Measurements from ENCODE around the gene DTWD2.
"Not testable (repeated sequence)": the region's sequence is repeated elsewhere in the genome, so short reads cannot be mapped to it uniquely, and the experiment has no call there.

Gene DTWD2

DNA sequence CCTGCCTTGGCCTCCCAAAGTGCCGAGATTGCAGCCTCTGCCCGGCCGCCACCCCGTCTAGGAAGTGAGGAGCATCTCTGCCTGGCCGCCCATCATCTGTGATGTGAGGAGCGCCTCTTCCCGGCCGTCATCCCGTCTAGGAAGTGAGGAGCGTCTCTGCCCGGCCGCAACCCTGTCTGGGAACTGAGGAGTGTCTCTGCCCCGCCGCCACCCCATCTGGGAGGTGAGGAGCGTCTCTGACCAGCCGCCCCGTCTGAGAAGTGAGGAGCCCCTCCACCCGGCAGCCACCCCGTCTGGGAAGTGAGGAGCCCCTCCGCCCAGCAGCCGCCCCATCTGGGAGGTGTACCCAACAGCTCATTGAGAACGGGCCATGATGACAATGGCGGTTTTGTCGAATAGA lies 10.5 kb upstream of the DTWD2 start:
- not testable (repeated sequence) for DNase-seq (ENCODE audit: low read depth in 2 of 3, low spot score in 1 of 3)

DNA sequence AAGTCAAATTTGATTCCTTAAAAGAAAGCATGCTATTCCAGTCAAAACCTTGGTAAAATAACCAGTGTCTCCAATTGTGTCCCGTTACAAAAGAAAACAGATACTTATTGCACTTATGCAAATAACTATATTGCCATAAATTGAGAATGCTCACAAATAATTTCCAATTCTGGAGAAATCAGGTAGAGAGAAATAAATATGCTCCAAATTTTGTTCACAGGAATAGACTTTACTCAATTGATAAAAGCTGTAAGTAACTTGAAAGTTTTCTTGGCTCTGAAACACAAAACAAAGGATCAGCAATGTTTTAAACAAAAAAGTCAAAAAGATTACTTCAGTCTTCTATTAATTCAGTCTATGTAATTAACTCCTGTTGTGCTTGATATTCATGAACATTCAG lies 7.8 kb upstream of the DTWD2 start:
- no peak for DNase-seq (ENCODE audit: low read depth in 2 of 3, low spot score in 1 of 3)

DNA sequence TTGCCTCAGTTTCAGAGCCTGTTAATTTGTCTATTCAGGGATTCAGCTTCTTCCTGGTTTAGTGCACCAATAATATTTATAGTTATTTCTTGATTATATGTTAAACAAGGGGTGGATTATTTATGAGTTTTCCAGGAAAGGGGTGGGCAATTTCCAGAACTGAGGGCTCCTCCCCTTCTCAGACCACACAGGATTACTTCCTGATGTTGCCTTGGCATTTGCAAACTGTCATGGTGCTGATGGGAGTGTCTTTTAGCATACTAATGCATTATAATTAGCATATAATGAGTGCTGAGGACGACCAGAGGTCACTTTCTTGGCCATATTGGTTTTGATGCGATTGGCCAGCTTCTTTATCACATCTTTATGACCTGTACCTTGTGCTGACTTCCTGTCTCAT lies 6.2 kb upstream of the DTWD2 start:
- DNase-seq (ENCODE audit: low read depth in 2 of 3, low spot score in 1 of 3), result no peak

DNA sequence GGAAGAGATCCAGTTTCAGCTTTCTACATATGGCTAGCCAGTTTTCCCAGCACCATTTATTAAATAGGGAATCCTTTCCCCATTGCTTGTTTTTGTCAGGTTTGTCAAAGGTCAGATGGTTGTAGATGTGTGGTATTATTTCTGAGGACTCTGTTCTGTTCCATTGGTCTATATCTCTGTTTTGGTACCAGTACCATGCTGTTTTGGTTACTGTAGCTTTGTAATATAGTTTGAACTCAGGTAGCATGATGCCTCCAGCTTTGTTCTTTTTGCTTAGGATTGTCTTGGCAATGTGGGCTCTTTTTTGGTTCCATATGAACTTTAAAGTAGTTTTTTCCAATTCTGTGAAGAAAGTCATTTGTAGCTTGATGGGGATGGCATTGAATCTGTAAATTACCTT lies 4.8 kb upstream of the DTWD2 start:
- not testable (repeated sequence) for DNase-seq (ENCODE audit: low read depth in 2 of 3, low spot score in 1 of 3)

DNA sequence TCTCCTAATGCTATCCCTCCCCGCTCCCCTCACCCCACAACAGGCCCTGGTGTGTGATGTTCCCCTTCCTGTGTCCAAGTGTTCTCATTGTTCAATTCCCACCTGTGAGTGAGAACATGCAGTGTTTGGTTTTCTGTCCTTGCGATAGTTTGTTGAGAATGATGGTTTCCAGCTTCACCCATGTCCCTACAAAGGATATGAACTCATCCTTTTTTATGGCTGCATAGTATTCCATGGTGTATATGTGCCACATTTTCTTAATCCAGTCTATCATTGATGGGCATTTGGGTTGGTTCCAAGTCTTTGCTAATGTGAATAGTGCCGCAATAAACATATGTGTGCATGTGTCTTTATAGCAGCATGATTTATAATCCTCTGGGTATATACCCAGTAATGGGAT lies 3.7 kb upstream of the DTWD2 start:
- DNase-seq (ENCODE audit: low read depth in 2 of 3, low spot score in 1 of 3), result not testable (repeated sequence)

DNA sequence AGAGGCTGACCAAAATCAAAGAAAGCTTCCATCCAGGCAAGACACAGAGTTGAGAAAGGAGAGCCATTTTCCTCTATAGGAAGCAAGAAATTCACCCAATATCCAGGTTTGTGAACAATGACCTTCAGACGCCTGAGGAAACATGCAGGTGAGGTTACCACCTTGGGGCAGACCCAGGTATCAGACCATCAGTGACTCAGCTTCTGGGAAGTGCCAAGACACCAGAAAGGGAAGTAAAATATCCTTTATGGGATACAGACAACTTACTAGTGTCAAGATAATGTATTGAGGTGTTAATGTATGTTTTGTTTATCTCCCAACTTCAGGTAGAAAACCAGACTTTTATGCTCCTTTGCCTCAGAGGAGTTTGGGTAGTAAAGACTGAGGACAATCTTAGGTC lies 2.2 kb upstream of the DTWD2 start:
- no peak for DNase-seq (ENCODE audit: low read depth in 2 of 3, low spot score in 1 of 3)

DNA sequence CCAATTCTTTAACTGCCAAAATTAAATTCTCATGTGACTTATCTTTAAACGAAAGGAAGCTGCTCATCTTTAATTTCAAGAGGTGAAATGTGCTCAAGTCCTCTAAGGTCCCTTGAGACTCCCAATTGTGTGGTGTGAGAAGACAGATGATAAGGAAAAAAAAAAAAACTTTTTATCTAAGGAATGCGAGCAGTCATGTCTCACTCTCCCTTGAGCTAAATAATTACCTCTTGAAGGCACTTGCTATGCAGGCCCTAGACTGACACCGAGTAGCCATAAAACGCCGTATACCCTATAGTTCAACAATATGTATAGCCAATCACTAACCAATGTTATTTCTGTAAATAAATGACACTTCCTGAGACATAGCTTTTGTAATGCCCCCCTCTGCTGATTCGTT lies 1.5 kb upstream of the DTWD2 start:
- DNase-seq (ENCODE audit: low read depth in 2 of 3, low spot score in 1 of 3), result no peak

DNA sequence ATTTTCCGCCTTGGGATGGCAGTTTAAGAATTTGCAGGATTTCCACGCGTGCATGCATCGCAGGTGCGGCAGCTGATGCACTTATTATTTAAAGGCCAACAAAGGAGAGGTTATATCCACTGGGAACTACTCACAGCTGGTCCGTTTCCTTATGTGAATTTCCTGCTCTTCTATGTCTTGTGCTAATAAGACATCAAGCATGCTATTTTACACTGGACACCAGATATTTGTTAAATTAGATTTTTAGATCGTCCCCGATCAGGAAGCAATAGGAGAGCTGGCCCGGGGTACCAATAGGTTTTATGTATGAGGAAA lies 476 bp upstream of the DTWD2 start:
- DNase-seq (ENCODE audit: low read depth in 2 of 3, low spot score in 1 of 3), result no peak

DNA sequence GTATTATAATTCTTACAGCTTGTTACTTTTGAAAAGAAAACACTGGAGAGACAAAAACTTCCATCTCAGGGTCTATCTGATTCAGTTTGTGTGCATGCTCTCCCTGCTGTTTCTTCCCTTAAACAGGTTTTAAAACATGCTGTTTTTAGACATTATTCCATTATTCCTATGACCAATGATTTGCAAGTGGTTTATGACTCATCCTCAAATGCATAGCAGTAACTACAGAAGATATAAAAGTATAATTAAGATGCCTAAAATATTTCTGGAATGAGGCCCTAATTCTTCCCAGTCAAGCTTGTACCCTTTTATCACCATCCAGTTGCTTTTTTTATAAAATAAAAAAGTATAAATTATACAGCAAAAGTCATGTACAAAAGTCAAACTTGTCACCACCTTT lies 3.7 kb downstream of the DTWD2 start:
- no peak for DNase-seq (ENCODE audit: low read depth in 2 of 3, low spot score in 1 of 3)

DNA sequence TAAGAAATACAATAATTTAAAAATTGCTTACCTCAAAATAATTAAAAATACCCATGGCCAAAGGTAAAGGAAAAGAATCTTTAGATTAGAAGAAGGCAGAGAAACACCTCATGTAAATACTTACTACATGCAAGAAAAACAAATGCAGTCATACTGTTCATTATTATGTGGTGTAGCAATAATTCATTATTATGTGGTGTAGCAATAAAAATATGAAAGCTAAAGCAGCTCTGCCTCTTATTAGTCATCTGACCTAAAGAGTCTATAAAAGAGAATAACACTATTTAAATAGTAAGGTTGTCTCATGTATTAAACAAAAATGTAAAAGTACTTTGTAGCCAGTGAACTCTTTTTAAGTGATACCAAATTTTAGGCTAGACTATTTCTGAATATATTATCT lies 6.6 kb downstream of the DTWD2 start:
- no peak for DNase-seq (ENCODE audit: low read depth in 2 of 3, low spot score in 1 of 3)

DNA sequence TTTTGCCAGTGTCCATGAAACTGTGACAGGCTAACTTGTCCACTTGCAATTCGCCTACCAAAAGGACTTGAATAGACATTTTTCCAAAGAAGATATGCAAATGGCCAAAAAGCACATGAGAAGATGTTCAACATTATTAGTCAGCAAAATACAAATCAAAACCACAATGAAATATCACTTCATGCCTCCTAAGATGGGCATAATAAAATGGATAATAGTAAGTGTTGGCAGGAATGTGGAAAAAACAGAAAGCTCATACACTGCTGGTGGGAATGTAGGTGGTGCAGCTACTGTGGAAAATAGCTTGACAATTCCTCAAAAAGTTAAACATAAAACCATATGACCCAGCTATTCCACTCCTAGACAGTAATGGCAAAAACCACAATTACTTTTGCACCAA lies 7.9 kb downstream of the DTWD2 start:
- DNase-seq (ENCODE audit: low read depth in 2 of 3, low spot score in 1 of 3), result no peak

DNA sequence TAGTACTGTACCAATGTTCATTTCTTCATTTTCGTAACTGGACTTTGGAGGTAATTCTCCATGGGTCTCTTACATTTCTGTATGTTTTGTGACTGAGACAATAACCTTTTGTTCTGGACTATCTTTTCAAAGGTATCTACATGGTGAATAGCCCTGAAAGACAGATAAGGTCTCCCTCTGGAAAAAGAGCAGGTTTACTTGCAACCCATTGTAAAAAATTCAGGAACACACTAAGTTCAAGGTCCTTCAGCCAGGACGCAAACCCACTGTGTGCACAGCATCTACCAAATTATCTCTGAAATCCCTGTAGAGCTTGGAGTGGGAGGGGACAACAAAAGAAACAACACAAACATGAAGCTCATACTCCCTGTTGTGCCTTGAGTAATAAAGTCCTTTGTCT lies 8.3 kb downstream of the DTWD2 start:
- DNase-seq (ENCODE audit: low read depth in 2 of 3, low spot score in 1 of 3), result no peak

DNA sequence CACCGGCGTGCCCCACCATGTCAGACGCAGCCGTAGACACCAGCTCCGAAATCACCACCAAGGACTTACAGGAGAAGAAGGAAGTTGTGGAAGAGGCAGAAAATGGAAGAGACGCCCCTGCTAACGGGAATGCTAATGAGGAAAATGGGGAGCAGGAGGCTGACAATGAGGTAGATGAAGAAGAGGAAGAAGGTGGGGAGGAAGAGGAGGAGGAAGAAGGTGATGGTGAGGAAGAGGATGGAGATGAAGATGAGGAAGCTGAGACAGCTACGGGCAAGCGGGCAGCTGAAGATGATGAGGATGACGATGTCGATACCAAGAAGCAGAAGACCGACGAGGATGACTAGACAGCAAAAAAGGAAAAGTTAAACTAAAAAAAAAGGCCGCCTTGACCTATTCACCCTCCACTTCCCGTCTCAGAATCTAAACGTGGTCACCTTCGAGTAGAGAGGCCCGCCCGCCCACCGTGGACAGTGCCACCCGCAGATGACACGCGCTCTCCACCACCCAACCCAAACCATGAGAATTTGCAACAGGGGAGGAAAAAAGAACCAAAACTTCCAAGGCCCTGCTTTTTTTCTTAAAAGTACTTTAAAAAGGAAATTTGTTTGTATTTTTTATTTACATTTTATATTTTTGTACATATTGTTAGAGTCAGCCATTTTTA lies 14.4 kb downstream of the DTWD2 start:
- DNase-seq (ENCODE audit: low read depth in 2 of 3, low spot score in 1 of 3), result not testable (repeated sequence)

DNA sequence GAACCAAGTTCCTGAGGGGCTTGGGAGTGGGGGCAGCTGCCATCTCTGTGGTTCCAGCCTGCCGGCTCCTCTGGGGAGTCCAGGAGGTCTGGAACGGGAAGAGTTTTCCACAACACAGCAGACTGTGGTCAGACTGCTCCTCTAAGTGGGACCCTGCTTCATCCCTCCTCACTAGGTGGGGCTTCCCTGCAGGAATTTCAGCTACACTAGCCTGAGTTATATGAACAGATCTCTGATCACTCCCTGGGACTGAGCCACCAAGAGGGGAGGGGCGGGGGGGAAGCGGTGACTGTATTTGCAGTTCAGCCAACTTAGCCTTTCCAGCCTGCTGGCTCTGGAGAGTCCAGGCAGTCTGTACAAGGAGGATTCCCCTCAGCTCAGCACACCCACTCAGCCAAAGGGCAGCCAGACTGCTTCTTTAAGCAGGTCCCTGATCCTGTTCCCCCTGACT lies 19.4 kb downstream of the DTWD2 start:
- DNase-seq (ENCODE audit: low read depth in 2 of 3, low spot score in 1 of 3), result no peak

DNA sequence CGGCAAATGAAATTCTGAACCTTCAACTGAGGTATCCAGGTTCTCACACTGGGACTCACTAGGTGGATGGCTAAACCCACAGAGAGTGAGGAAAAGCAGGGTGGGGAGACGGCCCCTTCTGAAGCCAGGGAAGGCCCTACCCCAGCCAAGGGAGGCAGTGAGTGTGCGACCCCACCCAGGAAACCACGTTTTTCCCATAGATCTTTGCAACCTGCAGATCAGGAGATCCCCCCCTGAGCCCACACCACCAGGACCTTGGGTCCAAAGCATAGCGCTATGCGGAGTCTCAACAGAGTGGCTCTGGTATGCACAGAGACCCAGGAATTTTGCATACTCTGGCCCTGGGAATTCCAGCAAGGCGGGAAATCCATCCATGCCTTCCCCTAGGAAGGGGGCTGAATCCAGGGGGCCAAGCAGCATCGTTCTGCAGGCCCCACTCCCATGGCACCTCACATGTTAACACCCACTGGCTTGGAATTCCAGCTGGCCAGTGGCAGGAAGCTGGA lies 19.9 kb downstream of the DTWD2 start:
- DNase-seq (ENCODE audit: low read depth in 2 of 3, low spot score in 1 of 3), result no peak

DNA sequence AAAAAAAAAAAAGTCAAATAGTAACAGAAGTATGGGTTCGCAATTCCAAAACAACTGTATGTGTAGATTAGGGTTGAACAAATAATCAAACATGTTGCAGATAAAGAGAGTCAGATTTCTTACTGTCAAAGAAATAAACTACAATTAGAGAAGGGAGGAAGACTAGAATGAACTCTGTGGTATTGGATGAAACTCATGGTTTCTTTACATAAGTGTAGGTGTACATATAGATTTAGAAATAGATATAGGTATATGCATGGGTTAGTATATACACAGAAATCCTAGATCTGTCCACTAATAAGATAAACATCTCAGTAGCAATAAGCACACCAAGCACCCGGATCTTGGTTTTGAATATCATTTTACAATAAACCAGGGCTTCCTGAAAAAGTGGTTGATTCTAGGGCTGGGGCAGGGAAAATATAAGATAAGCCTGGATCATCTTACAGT lies 21.3 kb downstream of the DTWD2 start:
- no peak for DNase-seq (ENCODE audit: low read depth in 2 of 3, low spot score in 1 of 3)

DNA sequence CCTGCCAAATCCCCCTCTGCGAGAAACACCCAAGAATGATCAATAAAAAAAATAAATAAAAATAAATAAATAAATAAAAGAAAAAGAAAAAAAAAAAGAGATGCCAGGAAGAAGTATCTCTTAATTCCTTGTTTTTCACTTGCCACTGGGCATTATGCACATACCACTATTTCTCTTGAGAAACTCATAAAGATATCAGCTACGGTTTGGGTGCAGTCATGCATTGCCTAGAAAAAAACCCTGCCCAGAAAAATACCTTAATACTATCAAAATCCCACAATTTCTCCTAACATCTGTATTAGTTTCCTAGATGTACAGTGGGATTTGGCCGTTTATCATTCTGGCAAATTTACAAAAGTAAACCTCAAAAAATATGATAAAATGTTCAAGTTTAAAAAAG lies 22.5 kb downstream of the DTWD2 start:
- DNase-seq (ENCODE audit: low read depth in 2 of 3, low spot score in 1 of 3), result no peak

DNA sequence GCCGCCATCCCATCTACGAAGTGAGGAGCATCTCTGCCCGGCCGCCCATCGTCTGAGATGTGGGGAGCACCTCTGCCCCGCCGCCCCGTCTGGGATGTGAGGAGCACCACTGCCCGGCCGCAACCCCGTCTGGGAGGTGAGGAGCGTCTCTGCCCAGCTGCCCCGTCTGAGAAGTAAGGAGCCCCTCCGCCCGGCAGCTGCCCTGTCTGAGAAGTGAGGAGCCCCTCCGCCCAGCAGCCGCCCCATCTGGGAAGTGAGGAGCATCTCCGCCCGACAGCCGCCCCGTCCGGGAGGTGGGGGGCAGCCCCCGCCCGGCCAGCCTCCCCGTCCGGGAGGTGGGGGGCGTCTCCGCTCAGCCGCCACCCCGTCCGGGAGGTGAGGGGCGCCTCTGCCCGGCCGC lies 23.4 kb downstream of the DTWD2 start:
- DNase-seq (ENCODE audit: low read depth in 2 of 3, low spot score in 1 of 3), result not testable (repeated sequence)

DNA sequence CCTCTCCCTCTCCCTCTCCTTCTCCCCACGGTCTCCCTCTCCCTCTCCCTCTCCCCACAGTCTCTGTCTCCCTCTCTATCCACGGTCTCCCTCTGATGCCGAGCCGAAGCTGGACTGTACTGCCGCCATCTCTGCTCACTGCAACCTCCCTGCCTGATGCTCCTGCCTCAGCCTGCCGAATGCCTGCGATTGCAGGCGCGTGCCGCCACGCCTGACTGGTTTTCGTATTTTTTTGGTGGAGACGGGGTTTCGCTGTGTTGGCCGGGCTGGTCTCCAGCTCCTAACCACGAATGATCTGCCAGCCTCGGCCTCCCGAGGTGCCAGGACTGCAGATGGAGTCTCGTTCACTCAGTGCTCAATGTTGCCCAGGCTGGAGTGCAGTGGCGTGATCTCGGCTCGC lies 24.0 kb downstream of the DTWD2 start:
- not testable (repeated sequence) for DNase-seq (ENCODE audit: low read depth in 2 of 3, low spot score in 1 of 3)

DNA sequence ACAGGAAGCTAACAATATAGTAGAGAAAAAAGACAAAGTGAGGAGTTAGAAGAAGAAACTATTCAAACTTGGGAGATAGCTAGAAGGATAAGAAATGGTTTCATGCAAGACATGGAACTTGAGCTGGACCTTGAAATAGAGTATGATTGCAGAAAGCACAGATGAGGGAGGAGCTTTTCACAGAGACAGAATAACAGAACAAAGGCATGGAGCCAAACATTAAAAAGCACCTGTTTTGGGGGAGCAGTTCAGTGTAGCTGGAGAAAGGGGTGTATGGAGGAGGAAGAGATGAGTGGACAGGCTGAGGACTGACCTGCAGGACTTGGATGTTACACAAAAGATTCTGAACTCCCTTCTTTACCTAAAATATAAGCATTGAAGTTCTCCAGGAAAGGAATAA lies 25.2 kb downstream of the DTWD2 start:
- no peak for DNase-seq (ENCODE audit: low read depth in 2 of 3, low spot score in 1 of 3)

DNA sequence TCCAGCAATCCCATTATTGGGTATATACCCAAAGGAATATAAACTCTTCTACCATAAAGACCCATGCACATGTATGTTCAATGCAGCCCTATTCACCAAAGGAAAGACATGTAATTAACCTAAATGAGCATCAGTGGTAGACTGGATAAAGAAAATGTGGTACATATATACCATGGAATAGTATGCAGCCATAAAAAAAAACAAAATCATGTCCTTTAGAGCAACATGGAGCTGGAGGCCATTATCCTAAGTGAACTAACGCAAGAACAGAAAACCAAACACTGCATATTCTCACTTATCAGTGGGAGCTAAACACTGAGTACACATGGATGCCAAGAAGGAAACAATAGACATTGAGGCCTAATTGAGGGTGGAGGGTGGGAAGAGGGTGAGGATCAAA lies 27.8 kb downstream of the DTWD2 start:
- DNase-seq (ENCODE audit: low read depth in 2 of 3, low spot score in 1 of 3), result no peak

DNA sequence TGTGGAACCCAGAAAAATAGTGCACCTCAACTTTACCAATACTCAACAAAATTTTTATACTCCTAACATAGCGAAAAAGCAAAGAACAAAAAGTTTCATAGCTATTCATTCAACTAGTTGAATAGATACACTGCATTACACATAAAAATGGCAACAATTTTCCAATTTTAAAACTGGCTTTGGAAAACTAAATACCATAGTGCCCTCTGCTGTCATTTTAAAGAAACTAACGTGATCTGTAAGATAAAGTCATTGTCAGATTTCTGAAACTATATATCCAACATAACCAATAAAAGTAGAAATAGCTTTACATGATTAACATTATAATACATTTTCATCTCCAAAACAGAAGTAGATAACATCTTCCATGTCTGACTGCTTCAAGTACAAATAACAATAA lies 31.6 kb downstream of the DTWD2 start:
- DNase-seq (ENCODE audit: low read depth in 2 of 3, low spot score in 1 of 3), result no peak

DNA sequence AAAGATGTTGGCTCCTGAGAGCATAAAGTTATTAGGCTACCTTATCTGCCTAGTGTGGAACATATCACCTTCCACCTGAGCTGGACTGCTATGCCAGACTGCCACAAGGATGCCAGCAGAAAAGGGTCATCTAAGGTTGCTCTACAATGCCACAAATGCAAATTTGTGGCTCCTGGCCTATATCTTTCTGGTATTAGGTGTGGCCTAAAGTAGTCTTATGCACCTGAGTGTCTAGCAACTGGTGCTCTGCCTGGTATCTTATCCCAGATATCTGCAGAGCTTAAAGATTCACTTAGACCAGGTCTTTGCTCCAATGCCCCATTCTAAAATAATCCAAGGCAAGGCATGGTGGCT lies 34.7 kb downstream of the DTWD2 start:
- DNase-seq (ENCODE audit: low read depth in 2 of 3, low spot score in 1 of 3), result no peak
